T-helper 1 cell treated with Interleukin-12 subunit alpha and Interleukin-12 subunit beta and Interleukin-4 antibody, amounts not matched to agents 30 μg/mL and 1 μg/mL, for 36 hours (primary cell): ENCODE measurements around the gene FTO.
"Not testable (repeated sequence)": the region's sequence is repeated elsewhere in the genome, so short reads cannot be mapped to it uniquely, and the experiment has no call there.

ENCODE experiments used
- H3K27ac Mint-ChIP-seq: one replicate; pipeline ENCODE4 v1.8.0; 2021; ENCODE audit warnings: mild to moderate bottlenecking, mixed read lengths
- H3K27me3 Mint-ChIP-seq: one replicate; pipeline ENCODE4 v1.8.0; 2021; ENCODE audit warnings: low read depth, mixed read lengths
- H3K36me3 Mint-ChIP-seq: one replicate; pipeline ENCODE4 v1.8.0; 2021; ENCODE audit warnings: low read depth, mixed read lengths
- H3K4me1 Mint-ChIP-seq: one replicate; pipeline ENCODE4 v1.8.0; 2021; ENCODE audit warnings: low read depth, mixed read lengths
- H3K4me3 Mint-ChIP-seq: one replicate; pipeline ENCODE4 v1.8.0; 2021; ENCODE audit warnings: mild to moderate bottlenecking, moderate library complexity, mixed read lengths
- H3K9me3 Mint-ChIP-seq: one replicate; pipeline ENCODE4 v1.8.0; 2021; ENCODE audit warnings: mixed read lengths

The FTO gene

DNA sequence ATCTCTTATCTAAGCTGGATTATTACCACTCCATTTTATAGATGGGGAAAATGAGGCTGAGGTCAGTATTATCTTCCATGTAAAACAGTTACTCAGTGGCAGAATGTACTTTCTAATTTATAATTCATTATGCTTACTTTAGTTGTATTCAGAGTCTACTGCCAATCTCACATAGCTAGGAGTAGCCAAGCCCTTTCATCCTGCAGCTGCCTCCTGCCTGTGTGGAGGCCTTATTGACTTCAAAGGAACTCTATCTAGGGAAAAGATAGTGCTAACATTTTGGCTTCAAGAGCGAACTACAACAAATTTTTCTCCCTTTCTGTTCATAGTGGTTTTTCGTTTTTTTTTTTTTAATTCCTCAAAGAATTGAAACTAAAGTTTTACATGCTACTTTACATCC is 13.2 kb upstream of the FTO start:
- Mint-ChIP-seq H3K4me1 (no peaks in the 10 kb centered on the region), H3K27ac (no peak overlapping the region), H3K9me3 (no peaks in the 10 kb centered on the region), H3K36me3 (peaks cover 3% of the 10 kb centered on the region), H3K4me3 (no peak overlapping the region), H3K27me3 (no peaks in the 10 kb centered on the region)

- no peaks in the 10 kb centered on the region for H3K9me3 Mint-ChIP-seq
- H3K36me3 Mint-ChIP-seq, result no peaks in the 10 kb centered on the region
- H3K4me3 Mint-ChIP-seq, result no peak overlapping the region
Observed at GRCh38 chr16:53692146-53692545, 11.8 kb upstream of the FTO start.

DNA sequence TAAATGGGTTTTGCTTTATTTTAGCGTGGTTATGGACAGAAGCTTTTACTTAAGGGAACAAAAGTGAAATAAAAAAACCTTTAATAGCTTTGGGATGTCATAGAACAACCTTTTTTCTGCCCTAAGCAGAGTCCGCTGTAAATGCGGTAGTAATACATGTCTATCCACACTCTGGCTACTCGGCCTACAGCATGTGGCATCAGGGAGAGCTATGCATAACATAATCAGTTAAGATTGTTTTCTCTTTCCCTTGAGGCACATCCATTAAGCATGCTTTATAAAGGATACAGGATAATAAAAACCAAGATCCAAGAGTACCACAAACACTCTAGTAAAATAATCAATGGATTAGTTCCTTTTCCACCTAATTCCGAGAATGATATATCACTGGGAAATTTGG is 10.6 kb upstream of the FTO start:
- Mint-ChIP-seq H3K27ac (no peak overlapping the region), H3K9me3 (no peaks in the 10 kb centered on the region), H3K4me1 (no peaks in the 10 kb centered on the region), H3K4me3 (no peak overlapping the region), H3K36me3 (no peaks in the 10 kb centered on the region), H3K27me3 (no peaks in the 10 kb centered on the region)

More at GRCh38 chr16:53692146-53692545, 11.8 kb upstream of the FTO start:
- H3K4me1 Mint-ChIP-seq, result no peaks in the 10 kb centered on the region
- no peaks in the 10 kb centered on the region for H3K27me3 Mint-ChIP-seq
- no peak overlapping the region for H3K27ac Mint-ChIP-seq

GRCh38 chr16:53695070-53695469 is 8.9 kb upstream of the FTO start:
- Mint-ChIP-seq H3K4me3 (no peak overlapping the region), H3K4me1 (no peaks in the 10 kb centered on the region), H3K36me3 (peaks cover 1% of the 10 kb centered on the region), H3K9me3 (no peaks in the 10 kb centered on the region), H3K27me3 (no peaks in the 10 kb centered on the region), H3K27ac (no peak overlapping the region)

- H3K36me3 Mint-ChIP-seq, H3K4me1 Mint-ChIP-seq, H3K27me3 Mint-ChIP-seq, H3K27ac Mint-ChIP-seq, H3K4me3 Mint-ChIP-seq, H3K9me3 Mint-ChIP-seq: not testable (repeated sequence)
Observed at GRCh38 chr16:53698271-53698670, 5.7 kb upstream of the FTO start.

DNA sequence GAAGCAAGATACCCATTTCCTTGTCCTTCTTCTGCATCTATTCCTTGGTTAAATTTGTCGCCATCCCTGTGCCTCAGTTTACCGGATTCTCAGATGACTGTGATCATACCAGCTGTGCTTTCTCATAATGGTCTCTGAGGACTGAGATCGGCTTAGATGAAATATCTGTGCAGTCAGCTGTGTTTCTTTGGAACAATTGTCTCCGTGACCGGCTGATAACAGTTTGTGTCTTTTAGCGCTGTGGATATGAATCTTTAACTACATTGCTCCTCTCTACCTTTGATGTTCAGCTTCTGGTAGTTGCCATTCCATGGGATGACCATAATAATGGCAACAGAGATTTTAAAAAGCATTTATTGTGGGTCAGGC is 473 bp downstream of the FTO start:
- Mint-ChIP-seq H3K27ac (peak overlapping the region; percentile 93), H3K4me3 (peak overlapping the region; percentile 98), H3K36me3 (peaks cover 8% of the 10 kb centered on the region), H3K27me3 (no peaks in the 10 kb centered on the region), H3K4me1 (peaks cover 15% of the 10 kb centered on the region), H3K9me3 (no peaks in the 10 kb centered on the region)

DNA sequence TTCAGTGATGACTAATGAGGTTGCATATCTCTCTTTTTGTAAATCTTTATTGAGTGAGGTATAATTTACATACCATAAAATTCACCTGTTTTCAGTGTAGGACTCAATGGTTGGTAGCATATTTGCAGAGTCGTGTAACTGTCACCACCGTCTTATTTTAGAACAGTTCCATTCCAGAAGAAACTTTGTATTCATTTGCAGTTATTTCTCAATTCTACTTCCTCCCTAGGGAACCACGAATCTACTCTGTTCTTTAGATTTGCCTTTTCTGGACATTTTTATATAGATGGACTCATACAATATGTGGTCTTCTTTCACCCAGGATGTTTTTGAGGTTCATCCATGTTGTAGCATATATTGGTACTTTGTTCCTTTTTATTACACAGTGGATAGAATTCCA is 3.7 kb downstream of the FTO start:
- H3K9me3 Mint-ChIP-seq, result no peaks in the 10 kb centered on the region
- no peak overlapping the region for H3K4me3 Mint-ChIP-seq
- H3K27me3 Mint-ChIP-seq, result no peaks in the 10 kb centered on the region
- H3K27ac Mint-ChIP-seq, result no peak overlapping the region
- H3K4me1 Mint-ChIP-seq, result peaks cover 15% of the 10 kb centered on the region
- peaks cover 8% of the 10 kb centered on the region for H3K36me3 Mint-ChIP-seq

DNA sequence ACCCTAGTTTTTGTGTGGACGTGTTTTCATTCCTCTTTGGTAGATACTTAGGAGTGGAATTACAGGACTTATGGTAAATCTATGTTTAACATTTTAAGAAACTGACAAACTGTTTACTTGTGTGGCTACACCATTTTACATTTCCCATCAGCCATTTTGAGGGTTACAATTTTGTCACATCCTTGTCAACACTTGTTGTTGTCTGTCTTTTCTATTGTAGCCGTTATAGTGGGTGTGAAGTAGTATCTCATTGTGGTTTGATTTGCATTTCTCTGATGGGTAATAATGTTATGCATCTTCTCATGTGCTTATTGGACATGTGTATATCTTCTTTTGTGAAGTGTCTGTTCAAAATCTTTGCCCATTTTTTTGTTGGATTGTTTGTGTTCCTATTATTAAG is 4.5 kb downstream of the FTO start:
- H3K4me3 Mint-ChIP-seq, result no peak overlapping the region
- no peak overlapping the region for H3K27ac Mint-ChIP-seq
- peaks cover 15% of the 10 kb centered on the region for H3K4me1 Mint-ChIP-seq
- no peaks in the 10 kb centered on the region for H3K27me3 Mint-ChIP-seq
- peaks cover 8% of the 10 kb centered on the region for H3K36me3 Mint-ChIP-seq
- no peaks in the 10 kb centered on the region for H3K9me3 Mint-ChIP-seq

DNA sequence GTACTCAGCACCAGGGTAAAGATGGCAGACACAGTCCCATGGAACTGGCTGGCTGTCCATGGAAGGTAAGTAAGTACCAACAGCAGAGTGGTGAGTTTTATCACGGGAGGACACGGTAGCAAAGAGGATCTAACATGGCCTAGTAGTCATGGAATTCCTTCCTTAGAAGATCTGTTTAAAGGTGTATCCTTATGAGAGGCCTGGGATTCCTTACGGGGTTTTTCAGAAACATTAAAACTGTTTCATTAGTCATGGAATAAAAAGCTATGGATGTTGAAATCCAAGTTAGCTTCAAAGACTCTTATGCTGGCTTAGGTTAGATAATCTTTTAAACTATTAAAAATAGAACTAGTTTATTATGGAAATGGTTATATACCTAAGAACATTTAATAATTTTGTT is 7.4 kb downstream of the FTO start:
- Mint-ChIP-seq H3K9me3 (no peaks in the 10 kb centered on the region), H3K4me1 (peaks cover 8% of the 10 kb centered on the region), H3K36me3 (peaks cover 8% of the 10 kb centered on the region), H3K4me3 (no peak overlapping the region), H3K27me3 (no peaks in the 10 kb centered on the region), H3K27ac (no peak overlapping the region)

- Mint-ChIP-seq H3K4me1 (peaks cover 8% of the 10 kb centered on the region), H3K27me3 (no peaks in the 10 kb centered on the region), H3K36me3 (peaks cover 8% of the 10 kb centered on the region), H3K27ac (no peak overlapping the region), H3K9me3 (no peaks in the 10 kb centered on the region), H3K4me3 (no peak overlapping the region)
Observed at GRCh38 chr16:53712065-53712464, 8.1 kb downstream of the FTO start.

- Mint-ChIP-seq H3K27ac (no peak overlapping the region), H3K9me3 (no peaks in the 10 kb centered on the region), H3K4me1 (peaks cover 8% of the 10 kb centered on the region)
Observed at GRCh38 chr16:53713403-53714204, 9.6 kb downstream of the FTO start.

DNA sequence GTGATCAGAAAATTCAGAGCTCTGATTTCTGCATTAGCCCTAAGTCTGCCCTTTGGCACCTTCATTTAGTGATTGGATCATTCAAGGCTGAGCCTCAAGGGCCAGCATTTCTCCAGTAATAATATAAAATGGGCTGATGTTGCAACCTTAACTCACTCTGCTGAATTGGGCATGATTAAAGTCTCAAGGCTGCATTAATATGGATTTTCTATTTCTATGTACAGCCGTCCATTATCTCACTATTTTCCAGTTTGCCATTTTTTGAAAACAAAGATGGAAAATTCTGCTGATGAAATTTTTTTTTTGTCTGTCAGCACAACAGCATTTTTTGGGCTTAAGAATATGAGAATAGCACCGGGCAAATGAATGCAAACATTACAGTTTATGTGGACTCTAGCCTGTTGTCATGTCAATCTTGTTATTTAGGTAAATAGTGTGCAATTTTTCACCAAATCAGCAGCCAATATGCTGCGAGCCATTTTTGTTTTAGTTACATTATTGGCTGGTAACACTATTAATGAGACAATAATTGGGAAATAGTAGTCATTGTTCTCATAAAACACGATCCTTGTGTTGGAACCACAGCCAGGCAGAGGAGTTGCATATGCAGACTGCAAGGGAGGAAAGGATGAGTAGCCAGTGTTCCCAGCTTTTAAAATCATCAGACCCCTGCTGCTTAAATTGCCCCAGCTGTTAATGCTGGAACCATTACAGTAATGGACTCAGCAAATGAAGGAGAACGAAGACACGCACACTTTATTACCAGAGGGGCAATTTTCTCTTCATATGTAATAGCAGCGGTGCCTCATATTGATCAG is 10.5 kb downstream of the FTO start:
- Mint-ChIP-seq H3K9me3 (no peaks in the 10 kb centered on the region), H3K27me3 (no peaks in the 10 kb centered on the region), H3K27ac (no peak overlapping the region), H3K36me3 (no peaks in the 10 kb centered on the region), H3K4me3 (no peak overlapping the region), H3K4me1 (peaks cover 8% of the 10 kb centered on the region)

More at GRCh38 chr16:53713403-53714204, 9.6 kb downstream of the FTO start:
- no peak overlapping the region for H3K4me3 Mint-ChIP-seq
- no peaks in the 10 kb centered on the region for H3K36me3 Mint-ChIP-seq
- H3K27me3 Mint-ChIP-seq, result no peaks in the 10 kb centered on the region

GRCh38 chr16:53715023-53715384 is 11.0 kb downstream of the FTO start:
- H3K9me3 Mint-ChIP-seq, result no peaks in the 10 kb centered on the region
- H3K27me3 Mint-ChIP-seq, result no peaks in the 10 kb centered on the region
- H3K4me1 Mint-ChIP-seq, result peaks cover 8% of the 10 kb centered on the region
- H3K27ac Mint-ChIP-seq, result no peak overlapping the region
- no peak overlapping the region for H3K4me3 Mint-ChIP-seq
- no peaks in the 10 kb centered on the region for H3K36me3 Mint-ChIP-seq

GRCh38 chr16:53717577-53717976 is 13.6 kb downstream of the FTO start:
- H3K9me3 Mint-ChIP-seq, result no peaks in the 10 kb centered on the region
- H3K4me1 Mint-ChIP-seq, result peaks cover 8% of the 10 kb centered on the region

DNA sequence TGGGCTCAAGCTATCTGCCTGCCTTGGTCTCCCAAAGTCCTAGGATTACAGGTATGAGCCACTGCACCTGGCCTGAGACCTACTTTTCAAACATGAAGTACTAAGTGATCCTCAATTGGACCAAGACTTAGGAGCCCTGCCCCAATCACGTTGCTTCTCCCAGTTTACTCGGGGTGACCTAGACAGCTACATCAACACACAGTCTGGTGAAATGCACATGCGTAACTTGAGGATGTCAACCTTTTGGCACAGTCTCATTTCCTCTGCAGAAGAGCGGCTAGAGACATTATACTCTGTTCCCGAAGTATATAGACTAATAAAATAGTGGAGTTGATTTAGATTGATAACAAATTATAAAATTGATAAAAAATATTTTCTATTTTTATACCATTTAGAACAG is 17.1 kb downstream of the FTO start:
- no peaks in the 10 kb centered on the region for H3K9me3 Mint-ChIP-seq
- peaks cover 2% of the 10 kb centered on the region for H3K36me3 Mint-ChIP-seq
- H3K4me1 Mint-ChIP-seq, result peaks cover 2% of the 10 kb centered on the region
- H3K27ac Mint-ChIP-seq, result no peak overlapping the region
- H3K4me3 Mint-ChIP-seq, result no peak overlapping the region
- H3K27me3 Mint-ChIP-seq, result no peaks in the 10 kb centered on the region

More at GRCh38 chr16:53717577-53717976, 13.6 kb downstream of the FTO start:
- Mint-ChIP-seq H3K27me3 (no peaks in the 10 kb centered on the region), H3K4me3 (no peak overlapping the region), H3K27ac (no peak overlapping the region), H3K36me3 (peaks cover 2% of the 10 kb centered on the region)
